Vagina (tissue), 2 donors: Measurements from ENCODE around the gene NOMO2.
"Not testable (repeated sequence)": the region's sequence is repeated elsewhere in the genome, so short reads cannot be mapped to it uniquely, and the experiment has no call there.

Source experiments
- POLR2AphosphoS5 ChIP-seq, 2 donors: sonication (generic); formaldehyde crosslinking; IDR thresholded peaks; one replicate each; pipeline ENCODE4 v1.9.0; 2017; ENCODE audit warnings: antibody characterized with exemption in 2 of 2, mild to moderate bottlenecking in 2 of 2, low read depth in 1 of 2; ENCODE audit not compliant: insufficient read depth in 1 of 2
- TF ChIP-seq, protein P1 (sequence below), 3 experiments: fragments of 450-650 bp in 2 of 3; fragments of 200-600 bp in 1 of 3; sonication (generic) in 1 of 3; IDR thresholded peaks; one replicate each; pipeline ENCODE4 v1.5.1; 2017 to 2019; ENCODE audit warnings: antibody characterized with exemption in 3 of 3, mild to moderate bottlenecking in 2 of 3, moderate library complexity in 2 of 3

- TF ChIP-seq, protein P1, sequence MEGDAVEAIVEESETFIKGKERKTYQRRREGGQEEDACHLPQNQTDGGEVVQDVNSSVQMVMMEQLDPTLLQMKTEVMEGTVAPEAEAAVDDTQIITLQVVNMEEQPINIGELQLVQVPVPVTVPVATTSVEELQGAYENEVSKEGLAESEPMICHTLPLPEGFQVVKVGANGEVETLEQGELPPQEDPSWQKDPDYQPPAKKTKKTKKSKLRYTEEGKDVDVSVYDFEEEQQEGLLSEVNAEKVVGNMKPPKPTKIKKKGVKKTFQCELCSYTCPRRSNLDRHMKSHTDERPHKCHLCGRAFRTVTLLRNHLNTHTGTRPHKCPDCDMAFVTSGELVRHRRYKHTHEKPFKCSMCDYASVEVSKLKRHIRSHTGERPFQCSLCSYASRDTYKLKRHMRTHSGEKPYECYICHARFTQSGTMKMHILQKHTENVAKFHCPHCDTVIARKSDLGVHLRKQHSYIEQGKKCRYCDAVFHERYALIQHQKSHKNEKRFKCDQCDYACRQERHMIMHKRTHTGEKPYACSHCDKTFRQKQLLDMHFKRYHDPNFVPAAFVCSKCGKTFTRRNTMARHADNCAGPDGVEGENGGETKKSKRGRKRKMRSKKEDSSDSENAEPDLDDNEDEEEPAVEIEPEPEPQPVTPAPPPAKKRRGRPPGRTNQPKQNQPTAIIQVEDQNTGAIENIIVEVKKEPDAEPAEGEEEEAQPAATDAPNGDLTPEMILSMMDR (IDR thresholded peaks at IDR 0.05), result not testable (repeated sequence)
- not testable (repeated sequence) for TF ChIP-seq POLR2AphosphoS5 (IDR thresholded peaks at IDR 0.05; ENCODE audit: insufficient read depth in 1 of 2, low read depth in 1 of 2)
These were observed 35.4 kb upstream of the NOMO2 start for GRCh38 chr16:18597319-18597718.
